GM19468 (cell line): ENCODE data around the gene SF3B4.

ENCODE experiments used
- ATAC-seq: cut with Tn5 transposase; IDR thresholded peaks from one replicate; pipeline ENCODE4 v1.9.1; 2021; ENCODE audit warnings: mild to moderate bottlenecking, moderate library complexity, moderate number of reproducible peaks; ENCODE audit not compliant: unreplicated experiment; ENCODE audit errors: extremely low read depth

Gene SF3B4

DNA sequence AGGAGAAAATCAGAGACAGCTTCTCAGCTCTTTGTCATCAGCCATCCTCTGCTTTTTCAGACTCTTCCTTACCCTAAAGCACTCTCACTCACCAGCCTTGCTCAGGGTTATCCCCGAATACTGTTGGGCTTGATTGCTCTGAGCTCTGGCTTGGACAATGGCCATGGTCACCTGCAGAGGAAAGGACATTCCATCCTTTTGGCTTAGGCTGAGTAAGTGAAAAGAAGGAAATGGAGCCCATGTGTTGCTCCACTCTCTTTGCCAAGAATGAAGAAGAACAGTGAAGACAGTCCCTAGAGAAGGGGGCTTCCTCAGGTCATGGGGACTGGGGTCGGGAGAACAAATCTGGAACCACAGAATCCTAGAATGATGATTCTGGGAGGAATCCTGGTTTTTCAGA is 6.8 kb upstream of the SF3B4 start:
- ATAC-seq = no peak

GRCh38 chr1:149933208-149933607 is 5.6 kb upstream of the SF3B4 start:
- ATAC-seq = no peak

- no peak for ATAC-seq
Measured at GRCh38 chr1:149932474-149932873, 4.9 kb upstream of the SF3B4 start.

GRCh38 chr1:149931212-149931790 is 3.7 kb upstream of the SF3B4 start:
- no peak for ATAC-seq

DNA sequence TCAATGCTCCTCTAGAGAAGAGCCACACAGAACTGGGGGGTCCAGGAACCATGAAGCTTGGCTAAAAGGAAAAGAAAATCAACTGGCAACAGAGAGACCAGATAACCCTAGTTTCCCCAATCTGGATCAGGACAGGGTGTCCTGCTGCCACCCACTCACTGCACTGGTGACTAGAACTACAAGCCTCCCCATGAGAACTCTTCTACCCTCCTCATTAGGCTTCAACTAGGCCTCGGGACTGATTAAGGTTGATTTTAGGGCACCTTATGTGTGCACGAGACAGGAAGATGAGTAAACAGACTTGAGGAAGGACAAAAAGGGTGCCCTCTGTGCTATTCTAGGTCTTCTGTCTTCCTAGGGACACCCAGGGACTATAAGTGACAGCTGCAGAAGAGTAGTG is 2.3 kb upstream of the SF3B4 start:
- ATAC-seq = no peak

DNA sequence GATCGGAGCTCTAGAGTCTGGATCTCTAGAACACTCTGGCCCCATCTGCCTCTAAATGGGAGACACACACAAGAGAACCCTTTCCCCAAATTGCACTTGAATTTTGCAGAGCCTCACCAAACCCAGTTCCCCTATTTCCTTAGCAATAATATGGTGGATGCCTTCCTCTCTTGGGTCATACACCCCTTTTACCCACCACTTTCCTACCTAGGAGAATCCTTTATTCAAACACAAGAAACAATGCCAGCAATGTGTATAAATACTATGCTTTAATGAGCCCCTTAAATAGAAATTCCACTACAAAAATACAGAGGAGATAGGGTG is 760 bp upstream of the SF3B4 start:
- no peak for ATAC-seq

DNA sequence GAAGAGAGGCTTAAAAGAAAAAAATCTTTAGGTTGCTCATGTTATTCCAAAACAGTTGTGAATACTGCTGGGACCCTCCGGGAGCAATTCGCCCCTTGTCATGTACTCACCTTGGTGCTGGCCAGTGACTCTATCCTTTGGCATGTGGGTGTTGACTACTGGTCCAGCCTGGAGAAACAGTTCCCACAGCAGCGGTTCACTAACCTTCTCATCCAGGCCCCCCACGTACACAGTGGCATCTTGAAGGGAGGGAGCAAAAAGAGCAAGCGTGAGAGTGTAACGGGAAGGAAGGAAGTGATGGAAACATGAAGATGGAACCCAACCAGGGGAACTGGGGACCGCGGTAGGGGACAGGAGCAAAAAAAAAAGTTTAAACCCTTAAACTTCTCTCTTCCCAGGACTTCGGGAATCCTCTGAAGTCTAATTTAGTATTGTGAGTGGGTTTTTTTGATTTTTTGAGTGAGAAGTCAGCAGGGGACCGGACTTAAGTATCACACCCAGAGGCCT is 494 bp downstream of the SF3B4 start:
- no peak for ATAC-seq

- ATAC-seq = no peak
Measured at GRCh38 chr1:149926296-149926695, 1.3 kb downstream of the SF3B4 start.

GRCh38 chr1:149925751-149926150 is 1.9 kb downstream of the SF3B4 start:
- no peak for ATAC-seq

GRCh38 chr1:149925345-149925744 is 2.3 kb downstream of the SF3B4 start:
- ATAC-seq = no peak

DNA sequence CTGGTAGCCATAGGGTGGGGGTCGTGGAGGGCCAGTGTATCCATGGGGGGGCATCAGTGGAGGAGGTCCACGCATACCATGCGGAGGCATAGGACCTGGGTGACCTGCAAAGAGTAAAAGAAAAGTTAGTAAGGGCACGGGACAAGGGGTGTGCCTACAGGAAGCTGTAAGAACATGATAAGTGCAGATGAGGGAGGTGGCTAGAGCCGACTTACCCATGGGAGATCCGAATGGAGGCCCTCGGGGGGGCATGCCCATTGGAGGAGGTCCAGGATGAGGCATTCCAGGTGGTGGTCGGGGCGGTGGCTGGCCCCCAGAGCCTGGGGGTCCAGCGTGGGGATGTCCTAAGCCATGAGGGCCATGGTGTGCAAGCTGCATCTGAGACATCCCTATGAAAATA is 4.0 kb downstream of the SF3B4 start:
- no peak for ATAC-seq

DNA sequence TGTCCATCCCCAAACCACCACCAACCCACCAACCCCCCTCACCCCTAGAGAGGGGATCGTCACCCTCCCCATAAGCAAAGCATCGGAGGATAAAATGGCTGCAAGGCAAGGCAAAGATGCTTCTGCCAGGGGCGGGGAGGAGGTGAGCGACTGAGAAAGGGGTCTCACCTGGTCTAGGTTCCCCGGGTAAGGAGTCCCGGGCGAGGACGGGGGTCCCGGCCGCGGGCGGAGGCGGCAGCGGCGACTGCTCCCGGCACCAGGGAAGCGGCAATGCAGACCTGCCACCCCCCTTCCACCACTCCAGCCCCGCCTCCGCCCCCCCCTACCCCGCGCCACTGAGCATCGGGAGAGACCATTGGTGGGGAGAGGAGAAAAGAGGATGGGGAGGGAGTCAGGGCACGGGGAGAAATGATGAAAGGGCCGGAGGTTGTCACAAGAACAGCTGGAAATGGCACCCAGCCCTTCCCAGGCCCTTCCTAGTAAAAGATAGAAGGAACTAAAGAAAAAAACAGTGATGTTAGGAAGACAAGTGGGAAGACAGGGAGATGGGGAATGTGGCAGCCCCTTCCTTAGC is 9.9 kb downstream of the SF3B4 start, which contains the start of gene SV2A:
SV2A (minus strand) TSS at position 274 of the 574 bp plus-strand sequence. CDS start 4,004 bp downstream, outside the sequence.
- ATAC-seq = no peak

DNA sequence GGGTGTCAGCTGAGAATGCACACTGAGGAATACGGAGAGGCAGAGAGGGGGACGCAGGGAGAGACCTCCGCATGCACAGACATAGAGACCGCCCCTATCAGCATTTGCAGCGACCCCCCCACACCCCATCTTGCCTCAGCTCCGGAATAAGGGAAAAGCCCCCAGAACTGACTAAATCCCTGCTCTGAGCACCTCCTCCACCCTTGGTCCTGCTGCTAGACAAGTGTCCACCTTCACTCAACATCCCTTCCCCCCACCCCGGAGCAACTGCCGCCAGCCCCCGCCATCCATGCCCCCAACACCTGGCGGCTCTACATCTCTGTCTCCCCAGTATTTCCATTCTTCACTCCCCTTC is 10.7 kb downstream of the SF3B4 start:
- ATAC-seq = no peak

DNA sequence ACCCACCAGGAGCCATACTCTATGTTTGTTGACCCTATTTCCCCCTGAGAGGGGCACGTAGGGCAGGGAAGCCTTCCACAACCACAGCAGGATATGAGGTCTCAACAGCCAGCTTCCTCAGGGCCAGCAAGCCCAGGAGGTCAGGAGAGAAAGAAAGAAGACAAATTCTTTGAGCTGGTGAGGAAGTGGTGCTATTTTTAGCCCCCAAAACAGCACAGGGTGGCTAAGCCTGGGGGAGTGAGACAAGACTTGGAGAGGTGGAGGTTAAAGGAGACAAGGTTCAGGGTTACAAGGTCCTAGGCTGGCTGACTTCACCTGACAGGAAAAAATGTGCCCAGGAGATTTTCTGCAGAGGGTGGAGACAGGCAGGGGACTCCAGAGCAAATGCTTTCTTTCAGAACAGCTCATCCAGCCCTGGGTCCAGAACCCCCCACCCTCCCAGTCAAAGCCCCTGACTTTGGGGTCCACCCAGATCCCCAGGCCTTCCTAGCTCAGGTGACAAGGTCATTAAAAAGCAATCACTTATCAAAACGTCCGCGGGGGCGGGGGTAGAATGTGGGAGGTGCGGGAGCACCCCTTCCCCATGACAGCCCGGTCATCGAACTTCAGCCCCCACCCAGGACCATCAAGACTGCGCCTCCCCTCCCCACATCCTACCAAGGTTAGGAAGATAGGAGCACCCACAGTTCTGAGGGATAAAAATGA is 11.3 kb downstream of the SF3B4 start:
- ATAC-seq = no peak

DNA sequence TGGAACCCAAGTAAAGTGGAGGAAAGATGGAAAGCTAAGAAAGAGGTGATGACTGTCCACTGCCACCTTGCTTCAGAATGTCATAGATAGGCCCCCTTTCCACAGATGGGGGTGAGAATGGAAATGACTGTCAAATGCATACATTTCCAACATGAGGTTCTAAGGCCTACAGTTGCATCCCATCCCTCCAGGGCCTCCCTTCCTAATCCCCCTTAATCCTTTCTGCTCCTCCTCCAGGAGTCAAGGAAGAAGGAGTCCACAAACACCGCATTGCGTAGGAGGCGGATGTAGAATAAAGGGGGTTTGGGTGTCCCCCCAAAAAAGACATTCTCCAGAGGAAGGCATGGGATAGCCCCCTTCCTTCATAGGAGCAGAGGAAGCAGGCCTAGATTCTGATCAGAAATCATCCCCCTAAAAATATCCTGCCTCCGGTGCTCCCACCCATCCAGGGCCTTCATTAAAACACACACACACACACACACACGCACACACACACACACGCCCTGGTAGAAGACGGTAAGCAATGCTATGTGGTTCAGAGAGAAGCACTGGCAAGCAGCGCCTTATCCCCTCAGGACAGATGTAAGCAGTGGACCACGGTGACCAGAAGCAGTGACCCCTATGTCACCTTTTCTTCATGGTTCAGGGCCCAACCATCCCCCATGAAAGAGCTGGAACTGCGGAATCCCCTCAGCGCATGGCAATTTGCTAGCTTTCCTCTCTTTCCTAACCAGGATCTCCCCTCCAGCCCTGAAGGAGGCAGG is 12.0 kb downstream of the SF3B4 start:
- no peak for ATAC-seq

DNA sequence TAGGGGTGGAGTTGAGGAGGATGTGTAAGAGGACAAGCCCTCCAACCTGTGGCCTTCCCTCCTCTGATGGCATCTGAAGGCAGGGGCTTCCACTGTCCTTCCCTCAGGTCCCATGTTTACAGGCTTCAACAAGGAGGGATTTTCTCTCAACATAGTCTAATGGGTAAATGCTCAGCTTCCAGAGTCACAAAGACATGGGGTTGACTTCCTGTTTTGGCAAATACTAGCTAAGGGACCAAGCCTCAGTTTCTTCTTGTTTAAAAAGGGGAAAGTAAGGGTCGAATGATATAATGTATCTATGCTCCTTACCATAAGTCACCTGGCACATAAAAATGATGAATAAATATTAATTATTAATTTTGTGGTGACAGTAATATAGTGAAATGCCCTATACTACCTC is 13.1 kb downstream of the SF3B4 start:
- ATAC-seq = no peak

DNA sequence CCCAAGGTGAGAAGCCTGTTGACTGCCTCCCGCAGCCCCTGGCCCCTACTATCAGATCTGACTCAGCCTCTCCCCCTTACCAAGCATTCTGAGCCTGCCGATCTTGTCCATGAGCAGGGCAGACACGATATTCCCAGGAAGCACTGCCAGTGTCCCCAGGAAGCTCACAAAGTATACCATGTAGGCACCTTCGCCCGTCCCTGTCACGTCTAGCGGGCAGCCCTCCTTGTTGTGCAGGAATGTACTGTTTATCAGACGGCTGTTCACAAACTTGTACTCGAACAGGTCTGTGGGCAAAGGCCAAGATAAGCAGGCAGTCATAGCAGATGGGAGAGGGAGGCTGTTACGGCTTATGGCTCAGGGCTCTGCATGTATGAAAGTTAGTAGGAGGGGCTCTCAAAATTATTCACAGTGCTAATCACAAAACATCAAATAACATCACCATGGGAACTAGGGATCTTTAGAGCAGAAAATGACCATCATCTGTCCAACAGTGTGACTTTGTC is 21.0 kb downstream of the SF3B4 start:
- no peak for ATAC-seq

- ATAC-seq = no peak
Measured at GRCh38 chr1:149903836-149904491, 23.6 kb downstream of the SF3B4 start.

DNA sequence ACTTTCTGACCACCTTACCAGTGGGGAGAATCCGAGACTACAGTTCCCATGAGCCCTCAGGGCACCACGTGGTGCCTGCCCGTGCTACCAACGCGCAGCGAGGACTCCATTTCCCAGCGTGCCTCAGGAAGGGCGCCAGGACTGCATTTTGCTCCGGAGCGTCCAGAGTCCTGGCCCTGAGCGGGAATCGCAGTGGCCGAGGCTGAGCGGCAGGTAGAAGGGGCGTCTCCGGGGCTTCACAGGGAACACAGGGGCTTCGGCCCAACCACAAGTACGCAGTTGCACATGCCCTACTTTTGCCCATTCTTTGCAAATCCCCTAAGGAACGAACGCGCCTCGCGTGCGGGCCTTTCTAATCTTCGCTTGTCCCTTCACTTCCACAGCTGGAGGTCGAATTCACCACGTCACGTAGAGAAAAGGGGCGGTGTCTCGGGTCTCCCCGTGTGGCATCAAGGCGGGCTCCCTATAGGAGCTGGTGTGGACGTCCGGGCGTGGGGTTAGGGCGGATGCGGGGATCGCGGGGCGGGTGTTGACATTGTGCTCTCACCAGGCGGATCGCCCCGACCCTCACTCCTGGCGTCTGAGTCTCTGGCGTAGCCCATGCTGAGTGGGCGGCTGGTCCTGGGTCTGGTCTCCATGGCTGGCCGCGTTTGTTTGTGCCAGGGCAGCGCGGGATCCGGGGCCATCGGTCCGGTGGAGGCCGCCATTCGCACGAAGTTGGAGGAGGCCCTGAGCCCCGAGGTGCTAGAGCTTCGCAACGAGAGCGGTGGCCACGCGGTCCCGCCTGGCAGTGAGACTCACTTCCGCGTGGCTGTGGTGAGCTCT is 27.9 kb downstream of the SF3B4 start, which contains the start of gene BOLA1:
BOLA1 (plus strand) TSS at position 109 of the 825 bp plus-strand sequence; CDS start at position 601, 492 bp downstream.
- ATAC-seq = peak; percentile 88
